ENCODE results near the gene MINDY3. TPM values are rescaled to one million over a fixed set of nuclear protein-coding genes. Genes with fewer than 3 reads are reported as not detected.
"Not testable (repeated sequence)": the region's sequence is repeated elsewhere in the genome, so short reads cannot be mapped to it uniquely, and the experiment has no call there.

Gene MINDY3
- polyA plus RNA-seq, 4 donors, result 11.1 to 26.7 (median 15.5) TPM

- Histone ChIP-seq H3K9me3 (ENCODE audit: control insufficient read depth in 2 of 2, insufficient read depth in 1 of 2, low read depth in 1 of 2, low read length in 1 of 2) (no peaks in the 10 kb centered on the region), H3K36me3 (ENCODE audit: control insufficient read depth in 3 of 3, insufficient read depth in 2 of 3, low read depth in 1 of 3, low read length in 3 of 3) (no peaks in the 10 kb centered on the region), H3K27ac (ENCODE audit: low read depth in 1 of 3, low read length in 2 of 3) (no peak overlapping the region), H3K27me3 (ENCODE audit: control insufficient read depth in 3 of 3, insufficient read depth in 3 of 3, low read length in 3 of 3) (peaks cover 0 to 3% (median 0%) of the 10 kb centered on the region in 3 donors), H3K4me1 (ENCODE audit: control insufficient read depth in 3 of 3, insufficient read depth in 2 of 3, low read depth in 1 of 3, low read length in 2 of 3) (no peaks in the 10 kb centered on the region), H3K4me3 (ENCODE audit: low read depth in 1 of 3, low read length in 3 of 3) (no peak overlapping the region)
- FAIRE-seq, result peak; percentile 61
- peak; percentile 20 to 25 for DNase-seq
- 37 to 42% (median 38%) methylated on average over 2 of the region's 2 CpGs for WGBS, 3 donors
These were observed 18.8 kb upstream of the MINDY3 start for GRCh38 chr10:15879058-15879457.

GRCh38 chr10:15877836-15878576 is 17.7 kb upstream of the MINDY3 start:
- peaks cover 0 to 3% (median 0%) of the 10 kb centered on the region in 3 donors for H3K27me3 ChIP-seq (ENCODE audit: control insufficient read depth in 3 of 3, insufficient read depth in 3 of 3, low read length in 3 of 3)
- H3K36me3 ChIP-seq (ENCODE audit: control insufficient read depth in 3 of 3, insufficient read depth in 2 of 3, low read depth in 1 of 3, low read length in 3 of 3), result no peaks in the 10 kb centered on the region
- no peak for FAIRE-seq
- H3K4me1 ChIP-seq (ENCODE audit: control insufficient read depth in 3 of 3, insufficient read depth in 2 of 3, low read depth in 1 of 3, low read length in 2 of 3), result no peaks in the 10 kb centered on the region
- H3K4me3 ChIP-seq (ENCODE audit: low read depth in 1 of 3, low read length in 3 of 3), result no peak overlapping the region
- H3K9me3 ChIP-seq (ENCODE audit: control insufficient read depth in 2 of 2, insufficient read depth in 1 of 2, low read depth in 1 of 2, low read length in 1 of 2), result no peaks in the 10 kb centered on the region
- DNase-seq, result no peak
- WGBS, 3 donors, result 47 to 53% (median 48%) methylated on average over 14 of the region's 14 CpGs
- no peak overlapping the region for H3K27ac ChIP-seq (ENCODE audit: low read depth in 1 of 3, low read length in 2 of 3)

GRCh38 chr10:15876274-15876673 is 16.0 kb upstream of the MINDY3 start:
- not testable (repeated sequence) for H3K4me3 ChIP-seq (ENCODE audit: low read depth in 1 of 3, low read length in 3 of 3); H3K27me3 ChIP-seq (ENCODE audit: control insufficient read depth in 3 of 3, insufficient read depth in 3 of 3, low read length in 3 of 3); FAIRE-seq; DNase-seq; H3K9me3 ChIP-seq (ENCODE audit: control insufficient read depth in 2 of 2, insufficient read depth in 1 of 2, low read depth in 1 of 2, low read length in 1 of 2); H3K27ac ChIP-seq (ENCODE audit: low read depth in 1 of 3, low read length in 2 of 3); H3K36me3 ChIP-seq (ENCODE audit: control insufficient read depth in 3 of 3, insufficient read depth in 2 of 3, low read depth in 1 of 3, low read length in 3 of 3); H3K4me1 ChIP-seq (ENCODE audit: control insufficient read depth in 3 of 3, insufficient read depth in 2 of 3, low read depth in 1 of 3, low read length in 2 of 3)
- 64 to 74% (median 65%) methylated on average over 4 of the region's 4 CpGs for WGBS, 3 donors

GRCh38 chr10:15872645-15873044 is 12.3 kb upstream of the MINDY3 start:
- not testable (repeated sequence) for H3K27me3 ChIP-seq (ENCODE audit: control insufficient read depth in 3 of 3, insufficient read depth in 3 of 3, low read length in 3 of 3); DNase-seq; H3K9me3 ChIP-seq (ENCODE audit: control insufficient read depth in 2 of 2, insufficient read depth in 1 of 2, low read depth in 1 of 2, low read length in 1 of 2); H3K4me3 ChIP-seq (ENCODE audit: low read depth in 1 of 3, low read length in 3 of 3); H3K4me1 ChIP-seq (ENCODE audit: control insufficient read depth in 3 of 3, insufficient read depth in 2 of 3, low read depth in 1 of 3, low read length in 2 of 3); FAIRE-seq; H3K27ac ChIP-seq (ENCODE audit: low read depth in 1 of 3, low read length in 2 of 3); H3K36me3 ChIP-seq (ENCODE audit: control insufficient read depth in 3 of 3, insufficient read depth in 2 of 3, low read depth in 1 of 3, low read length in 3 of 3)
- 92 to 98% (median 95%) methylated on average over 4 of the region's 4 CpGs for WGBS, 3 donors

- no peak for FAIRE-seq
- Histone ChIP-seq H3K27ac (ENCODE audit: low read depth in 1 of 3, low read length in 2 of 3) (no peak overlapping the region), H3K27me3 (ENCODE audit: control insufficient read depth in 3 of 3, insufficient read depth in 3 of 3, low read length in 3 of 3) (peaks cover 0 to 10% (median 0%) of the 10 kb centered on the region in 3 donors)
These were observed 11.5 kb upstream of the MINDY3 start for GRCh38 chr10:15871823-15872222.

GRCh38 chr10:15869935-15870334 is 9.6 kb upstream of the MINDY3 start:
- no peak overlapping the region for H3K4me3 ChIP-seq (ENCODE audit: low read depth in 1 of 3, low read length in 3 of 3)
- FAIRE-seq, result no peak

More at GRCh38 chr10:15871823-15872222, 11.5 kb upstream of the MINDY3 start:
- WGBS, 3 donors, result 74 to 83% (median 80%) methylated on average over 1 of the region's 1 CpG
- DNase-seq, result no peak
- Histone ChIP-seq H3K9me3 (ENCODE audit: control insufficient read depth in 2 of 2, insufficient read depth in 1 of 2, low read depth in 1 of 2, low read length in 1 of 2) (peaks cover 0 to 2% of the 10 kb centered on the region in 2 donors), H3K36me3 (ENCODE audit: control insufficient read depth in 3 of 3, insufficient read depth in 2 of 3, low read depth in 1 of 3, low read length in 3 of 3) (no peaks in the 10 kb centered on the region), H3K4me3 (ENCODE audit: low read depth in 1 of 3, low read length in 3 of 3) (no peak overlapping the region), H3K4me1 (ENCODE audit: control insufficient read depth in 3 of 3, insufficient read depth in 2 of 3, low read depth in 1 of 3, low read length in 2 of 3) (no peaks in the 10 kb centered on the region)

GRCh38 chr10:15868006-15868405 is 7.7 kb upstream of the MINDY3 start:
- no peak for DNase-seq
- no peak overlapping the region for H3K27ac ChIP-seq (ENCODE audit: low read depth in 1 of 3, low read length in 2 of 3)
- 55 to 71% (median 65%) methylated on average over 5 of the region's 5 CpGs for WGBS, 3 donors
- H3K4me1 ChIP-seq (ENCODE audit: control insufficient read depth in 3 of 3, insufficient read depth in 2 of 3, low read depth in 1 of 3, low read length in 2 of 3), result no peaks in the 10 kb centered on the region
- H3K27me3 ChIP-seq (ENCODE audit: control insufficient read depth in 3 of 3, insufficient read depth in 3 of 3, low read length in 3 of 3), result peaks cover 0 to 24% (median 0%) of the 10 kb centered on the region in 3 donors
- H3K9me3 ChIP-seq (ENCODE audit: control insufficient read depth in 2 of 2, insufficient read depth in 1 of 2, low read depth in 1 of 2, low read length in 1 of 2), result peaks cover 0 to 2% of the 10 kb centered on the region in 2 donors
- H3K36me3 ChIP-seq (ENCODE audit: control insufficient read depth in 3 of 3, insufficient read depth in 2 of 3, low read depth in 1 of 3, low read length in 3 of 3), result no peaks in the 10 kb centered on the region
- H3K4me3 ChIP-seq (ENCODE audit: low read depth in 1 of 3, low read length in 3 of 3), result no peak overlapping the region
- no peak for FAIRE-seq

More at GRCh38 chr10:15869935-15870334, 9.6 kb upstream of the MINDY3 start:
- peaks cover 0 to 20% (median 0%) of the 10 kb centered on the region in 3 donors for H3K27me3 ChIP-seq (ENCODE audit: control insufficient read depth in 3 of 3, insufficient read depth in 3 of 3, low read length in 3 of 3)
- no peak for DNase-seq
- H3K27ac ChIP-seq (ENCODE audit: low read depth in 1 of 3, low read length in 2 of 3), result no peak overlapping the region
- no peaks in the 10 kb centered on the region for H3K4me1 ChIP-seq (ENCODE audit: control insufficient read depth in 3 of 3, insufficient read depth in 2 of 3, low read depth in 1 of 3, low read length in 2 of 3)
- peaks cover 0 to 2% of the 10 kb centered on the region in 2 donors for H3K9me3 ChIP-seq (ENCODE audit: control insufficient read depth in 2 of 2, insufficient read depth in 1 of 2, low read depth in 1 of 2, low read length in 1 of 2)
- H3K36me3 ChIP-seq (ENCODE audit: control insufficient read depth in 3 of 3, insufficient read depth in 2 of 3, low read depth in 1 of 3, low read length in 3 of 3), result no peaks in the 10 kb centered on the region

GRCh38 chr10:15865304-15865703 is 5.0 kb upstream of the MINDY3 start:
- H3K9me3 ChIP-seq (ENCODE audit: control insufficient read depth in 2 of 2, insufficient read depth in 1 of 2, low read depth in 1 of 2, low read length in 1 of 2), result no peaks in the 10 kb centered on the region
- H3K4me1 ChIP-seq (ENCODE audit: control insufficient read depth in 3 of 3, insufficient read depth in 2 of 3, low read depth in 1 of 3, low read length in 2 of 3), result no peaks in the 10 kb centered on the region
- no peaks in the 10 kb centered on the region for H3K36me3 ChIP-seq (ENCODE audit: control insufficient read depth in 3 of 3, insufficient read depth in 2 of 3, low read depth in 1 of 3, low read length in 3 of 3)
- no peak for FAIRE-seq
- H3K4me3 ChIP-seq (ENCODE audit: low read depth in 1 of 3, low read length in 3 of 3), result no peak overlapping the region
- H3K27me3 ChIP-seq (ENCODE audit: control insufficient read depth in 3 of 3, insufficient read depth in 3 of 3, low read length in 3 of 3), result peaks cover 0 to 23% (median 0%) of the 10 kb centered on the region in 3 donors
- no peak for DNase-seq
- 83 to 93% (median 84%) methylated on average over 7 of the region's 7 CpGs for WGBS, 3 donors
- no peak overlapping the region for H3K27ac ChIP-seq (ENCODE audit: low read depth in 1 of 3, low read length in 2 of 3)

GRCh38 chr10:15864419-15864818 is 4.1 kb upstream of the MINDY3 start:
- Histone ChIP-seq H3K36me3 (ENCODE audit: control insufficient read depth in 3 of 3, insufficient read depth in 2 of 3, low read depth in 1 of 3, low read length in 3 of 3) (no peaks in the 10 kb centered on the region), H3K27me3 (ENCODE audit: control insufficient read depth in 3 of 3, insufficient read depth in 3 of 3, low read length in 3 of 3) (peaks cover 0 to 19% (median 0%) of the 10 kb centered on the region in 3 donors), H3K9me3 (ENCODE audit: control insufficient read depth in 2 of 2, insufficient read depth in 1 of 2, low read depth in 1 of 2, low read length in 1 of 2) (no peaks in the 10 kb centered on the region), H3K4me1 (ENCODE audit: control insufficient read depth in 3 of 3, insufficient read depth in 2 of 3, low read depth in 1 of 3, low read length in 2 of 3) (no peaks in the 10 kb centered on the region), H3K27ac (ENCODE audit: low read depth in 1 of 3, low read length in 2 of 3) (no peak overlapping the region), H3K4me3 (ENCODE audit: low read depth in 1 of 3, low read length in 3 of 3) (no peak overlapping the region)
- WGBS, 3 donors, result 85 to 90% (median 85%) methylated on average over 2 of the region's 2 CpGs
- FAIRE-seq (no peak), DNase-seq (no peak)

Measured in small intestine (tissue), 7 donors.